GDM1 (cell line): ENCODE data around the gene GFI1B.
"Not testable (repeated sequence)": the region's sequence is repeated elsewhere in the genome, so short reads cannot be mapped to it uniquely, and the experiment has no call there.

Experiments used
- DNase-seq: peaks from one replicate; lab custom pipeline; 2025; lab: John Stamatoyannopoulos, UW

Gene GFI1B

DNA sequence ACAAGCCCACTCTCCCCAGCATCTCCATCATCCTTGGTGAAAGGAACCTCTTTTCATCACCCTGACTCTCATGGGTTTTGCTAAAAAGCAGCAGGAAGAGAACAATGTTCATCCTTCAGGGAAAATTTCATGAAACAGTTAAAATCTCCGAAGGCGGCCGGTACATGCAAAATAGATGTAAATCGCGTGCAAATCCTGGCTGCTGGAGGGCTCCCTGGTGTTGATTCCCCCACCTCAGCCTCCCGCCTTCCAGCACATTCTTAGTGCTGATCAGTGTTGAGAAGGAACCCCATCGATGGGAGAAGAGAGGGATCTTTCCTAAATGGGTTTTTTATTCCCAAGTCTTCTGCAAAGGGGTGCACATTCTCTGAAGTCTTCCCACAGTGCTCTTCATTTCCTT is 8.7 kb upstream of the GFI1B start:
- no peak for DNase-seq

GRCh38 chr9:132970324-132971062 is 8.0 kb upstream of the GFI1B start:
- DNase-seq: no peak

GRCh38 chr9:132973166-132973565 is 5.3 kb upstream of the GFI1B start:
- no peak for DNase-seq

- peak; percentile 42 for DNase-seq
Observed at GRCh38 chr9:132973713-132974112, 4.8 kb upstream of the GFI1B start.

- DNase-seq: no peak
Observed at GRCh38 chr9:132975961-132976360, 2.5 kb upstream of the GFI1B start.

- no peak for DNase-seq
Observed at GRCh38 chr9:132976571-132976970, 1.9 kb upstream of the GFI1B start.

- no peak for DNase-seq
Observed at GRCh38 chr9:132978112-132978450, 413 bp upstream of the GFI1B start.

- no peak for DNase-seq
Observed at GRCh38 chr9:132980157-132980556, 1.7 kb downstream of the GFI1B start.

DNA sequence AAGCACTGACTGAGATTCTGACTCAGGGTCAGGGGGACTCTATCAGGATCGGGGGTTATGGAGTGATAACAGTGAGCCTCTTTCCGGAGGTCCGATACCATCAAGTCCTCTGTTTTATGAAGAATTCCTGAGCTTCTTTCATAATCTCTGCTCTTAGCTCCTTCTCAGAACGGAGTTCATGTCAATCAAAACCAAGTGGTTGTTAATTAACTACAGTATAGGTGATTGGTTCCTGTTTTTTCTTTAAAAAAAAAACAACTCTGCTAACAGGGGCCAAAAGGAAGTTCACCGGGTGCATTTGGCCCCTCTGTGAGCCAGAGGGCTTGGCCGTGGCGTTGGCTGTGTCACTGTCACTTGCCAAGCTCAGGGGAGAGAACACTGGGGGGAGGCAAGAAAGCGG is 4.0 kb downstream of the GFI1B start:
- DNase-seq: peak; percentile 43

DNA sequence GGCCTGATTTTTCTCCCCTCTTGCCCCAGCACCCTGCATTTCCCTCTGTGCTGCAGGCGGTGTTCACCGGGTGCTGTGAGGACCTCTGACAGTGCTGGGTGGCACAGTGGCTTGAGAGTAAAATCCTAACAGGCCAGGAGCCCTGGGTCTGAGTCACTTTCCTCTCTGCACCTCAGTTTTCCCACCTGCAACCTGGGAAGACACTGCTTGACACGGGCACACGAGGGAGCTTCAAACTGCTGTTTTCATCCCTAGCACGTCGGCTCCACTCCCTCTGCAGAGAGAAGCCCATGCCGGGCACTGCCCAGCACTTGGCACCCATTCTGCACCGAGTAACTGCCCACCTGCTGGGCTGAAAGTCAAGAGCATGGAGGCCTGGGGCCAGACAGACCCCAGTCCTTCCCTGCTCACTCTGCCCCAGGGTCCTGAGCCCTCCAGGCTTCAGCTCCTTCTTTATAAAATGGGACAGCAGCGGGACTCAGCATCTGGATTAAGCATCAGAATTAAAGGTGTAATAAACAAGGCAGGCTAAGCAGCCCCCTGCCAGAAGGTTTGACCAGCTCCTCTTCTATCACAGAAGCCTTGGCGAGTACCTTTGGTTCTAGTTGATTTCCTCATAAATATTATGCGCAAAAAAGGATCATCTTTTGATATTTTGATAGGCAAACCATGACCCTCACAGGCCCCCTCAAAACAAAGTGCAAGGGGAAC is 5.2 kb downstream of the GFI1B start:
- no peak for DNase-seq

- DNase-seq: peak; percentile 79
Observed at GRCh38 chr9:132984202-132985070, 5.9 kb downstream of the GFI1B start.

- DNase-seq: no peak
Observed at GRCh38 chr9:132985071-132985350, 6.5 kb downstream of the GFI1B start.

- DNase-seq: no peak
Observed at GRCh38 chr9:132985489-132985888, 7.0 kb downstream of the GFI1B start.

GRCh38 chr9:132986114-132986513 is 7.6 kb downstream of the GFI1B start:
- no peak for DNase-seq

- DNase-seq: no peak
Observed at GRCh38 chr9:132986640-132987620, 8.4 kb downstream of the GFI1B start.

DNA sequence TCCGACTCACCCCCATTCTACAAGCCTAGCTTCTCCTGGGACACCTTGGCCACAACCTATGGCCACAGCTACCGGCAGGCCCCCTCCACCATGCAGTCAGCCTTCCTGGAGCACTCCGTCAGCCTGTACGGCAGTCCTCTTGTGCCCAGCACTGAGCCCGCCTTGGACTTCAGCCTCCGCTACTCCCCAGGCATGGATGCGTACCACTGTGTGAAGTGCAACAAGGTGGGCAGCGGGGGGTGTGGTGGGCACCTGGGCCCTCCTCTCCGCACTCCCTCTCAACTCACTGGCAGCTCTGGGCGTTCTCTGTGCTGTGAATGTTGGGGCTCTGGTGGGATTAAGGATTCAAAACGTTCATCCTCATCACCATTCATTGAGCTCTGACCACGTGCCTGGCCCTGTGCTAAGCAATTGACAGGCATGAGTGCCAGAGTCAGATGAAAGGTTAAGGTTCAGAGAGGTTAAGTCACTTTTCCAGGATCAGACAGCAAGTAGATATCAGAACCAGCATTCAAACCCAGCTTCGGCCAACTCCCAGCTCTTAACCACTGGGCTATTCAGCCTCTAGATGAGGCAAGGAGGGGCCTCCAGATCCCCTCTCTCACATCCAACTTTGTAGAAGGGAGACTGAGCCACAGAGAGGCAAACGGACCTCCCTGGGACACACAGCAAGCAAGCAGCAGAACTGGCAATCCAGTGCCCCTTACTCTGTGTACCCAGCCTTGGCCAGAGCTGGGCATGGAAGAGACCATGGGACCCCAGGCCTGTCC is 9.9 kb downstream of the GFI1B start:
- no peak for DNase-seq

GRCh38 chr9:132989014-132989310 is 10.5 kb downstream of the GFI1B start:
- DNase-seq: no peak

DNA sequence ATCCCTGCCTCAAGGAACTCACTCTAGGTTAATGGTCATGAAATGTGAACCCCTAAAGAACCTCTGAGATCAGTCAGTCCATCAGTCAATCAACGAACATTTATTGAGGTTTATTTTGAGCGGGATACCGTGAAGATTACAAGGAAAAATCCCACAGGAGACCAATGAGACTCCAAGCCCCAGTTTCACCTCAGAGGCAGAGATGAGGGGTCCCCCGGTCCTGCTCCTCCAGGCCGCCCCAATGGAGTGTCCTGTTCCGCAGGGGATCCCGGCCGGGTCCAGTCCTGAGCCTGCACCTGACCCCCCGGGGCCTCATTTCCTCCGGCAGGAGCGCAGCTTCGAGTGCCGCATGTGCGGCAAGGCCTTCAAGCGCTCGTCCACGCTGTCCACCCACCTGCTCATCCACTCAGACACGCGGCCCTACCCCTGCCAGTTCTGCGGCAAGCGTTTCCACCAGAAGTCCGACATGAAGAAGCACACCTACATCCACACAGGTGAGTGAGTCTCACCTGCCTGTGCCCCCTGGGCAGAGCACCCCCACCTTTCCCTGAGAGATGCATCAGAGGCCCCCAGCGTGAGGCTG is 11.0 kb downstream of the GFI1B start:
- DNase-seq: no peak

DNA sequence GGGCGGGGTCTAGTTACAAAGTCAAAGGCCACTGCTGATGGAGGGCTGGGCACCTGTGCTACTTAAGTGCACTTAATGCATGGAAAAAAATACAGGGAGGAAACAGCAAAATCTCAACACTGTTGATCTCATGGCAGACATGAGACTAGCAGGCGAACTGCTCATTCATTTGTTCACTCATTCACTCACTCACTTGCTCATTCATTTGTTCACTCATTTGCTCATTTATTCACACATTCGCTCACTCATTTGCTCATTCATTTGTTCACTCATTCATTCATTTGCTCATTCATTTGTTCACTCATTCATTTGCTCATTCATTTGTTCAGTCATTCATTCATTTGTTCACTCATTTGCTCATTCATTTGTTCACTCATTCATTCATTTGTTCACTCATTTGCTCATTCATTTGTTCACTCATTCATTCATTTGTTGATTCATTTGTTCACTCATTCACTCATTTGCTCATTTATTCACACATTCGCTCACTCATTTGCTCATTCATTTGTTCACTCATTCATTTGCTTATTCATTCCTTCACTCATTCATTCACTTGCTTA is 11.6 kb downstream of the GFI1B start:
- not testable (repeated sequence) for DNase-seq

GRCh38 chr9:132990781-132991180 is 12.3 kb downstream of the GFI1B start:
- no peak for DNase-seq
